ENCODE results near the gene VMAC. TPM values are rescaled to one million over a fixed set of nuclear protein-coding genes. Genes with fewer than 3 reads are reported as not detected.

VMAC gene
- total RNA-seq, 2 donors from 2014 or later: 24.6 TPM

DNA sequence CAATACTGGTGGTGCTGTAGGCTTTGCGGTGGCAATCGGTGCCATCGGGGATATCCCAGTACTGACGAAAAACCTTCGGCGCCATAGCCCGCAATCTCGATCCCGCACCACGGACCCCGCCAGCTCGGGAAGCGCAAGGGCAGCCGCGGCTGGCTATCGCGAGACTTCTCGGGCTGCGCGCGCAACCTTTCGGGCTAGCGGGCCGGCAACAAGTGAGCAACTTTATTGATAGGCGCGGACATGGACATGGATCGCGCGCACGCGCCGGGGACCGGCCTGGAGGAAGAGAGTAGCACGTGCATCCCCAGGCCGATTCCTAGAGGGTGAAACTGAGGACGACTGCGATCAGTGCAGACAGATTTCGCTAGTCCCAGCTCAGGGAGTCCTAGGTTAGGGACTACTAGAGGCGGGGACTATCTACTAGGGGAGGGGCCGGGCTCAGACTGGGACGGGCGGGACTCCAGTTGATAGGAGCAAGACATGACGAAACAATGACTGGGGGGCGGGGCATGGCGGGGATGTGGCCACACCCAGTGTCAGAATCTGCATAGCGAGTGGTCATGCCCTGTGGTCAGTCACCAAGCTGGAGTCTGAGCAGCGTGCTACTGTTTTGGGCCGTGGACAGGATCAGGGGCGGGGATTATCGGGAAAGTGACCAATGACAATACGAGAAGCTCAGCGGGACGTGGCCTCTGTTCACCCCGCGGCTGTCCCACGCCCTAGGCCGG lies 884 bp upstream of the VMAC start, which contains the start of gene NDUFA11:
Gene NDUFA11, minus strand, starts transcription at position 167 of the 728 bp plus-strand sequence. Its CDS starts 82 bp downstream, at position 85.
- ATAC-seq: peak; percentile 61
- Mint-ChIP-seq H3K27me3 (no peaks in the 10 kb centered on the region), H3K36me3 (ENCODE audit: low read depth) (peaks cover 2% of the 10 kb centered on the region), H3K27ac (peak within 1 kb of the TSS; percentile 98), H3K4me3 (peak within 1 kb of the TSS; percentile 97), H3K4me1 (peaks cover 32% of the 10 kb centered on the region)
- DNase-seq: peak; percentile 93 to 96 (median 96)
- no peaks in the 10 kb centered on the region for H3K9me3 ChIP-seq (ENCODE audit: control insufficient read depth, low read length, poor library complexity, severe bottlenecking)

DNA sequence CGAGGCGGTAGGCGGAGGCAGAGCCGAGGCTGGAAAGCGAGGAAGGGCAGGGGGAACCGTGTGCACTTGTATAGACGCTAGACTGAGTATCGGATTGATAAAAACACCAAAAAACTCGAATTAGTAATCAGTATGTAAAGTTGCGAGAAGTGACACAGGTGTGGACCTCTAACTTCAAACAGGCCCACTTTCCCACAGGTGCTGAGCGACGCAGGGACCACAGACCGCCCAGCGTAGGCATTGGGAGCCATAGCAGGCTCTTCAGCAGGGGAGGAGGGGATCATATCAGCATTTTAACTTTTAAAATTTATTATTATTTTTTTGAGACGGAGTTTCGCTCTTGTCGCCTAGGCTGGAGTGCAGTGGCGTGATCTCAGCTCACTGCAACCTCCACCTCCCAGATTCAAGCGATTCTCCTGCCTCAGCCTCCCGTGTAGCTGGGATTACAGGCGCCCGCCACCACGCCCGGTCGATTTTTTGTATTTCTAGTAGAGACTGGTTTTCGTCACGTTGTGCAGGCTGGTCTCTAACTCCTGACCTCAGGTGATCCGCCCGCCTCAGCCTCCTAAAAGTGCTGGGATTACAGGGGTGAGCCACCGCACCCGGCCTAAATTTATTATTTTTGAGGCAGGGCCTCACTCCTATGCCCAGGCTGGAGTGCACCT lies 574 bp downstream of the VMAC start:
- peaks cover 30% of the 10 kb centered on the region for H3K4me1 Mint-ChIP-seq
- DNase-seq: no peak

DNA sequence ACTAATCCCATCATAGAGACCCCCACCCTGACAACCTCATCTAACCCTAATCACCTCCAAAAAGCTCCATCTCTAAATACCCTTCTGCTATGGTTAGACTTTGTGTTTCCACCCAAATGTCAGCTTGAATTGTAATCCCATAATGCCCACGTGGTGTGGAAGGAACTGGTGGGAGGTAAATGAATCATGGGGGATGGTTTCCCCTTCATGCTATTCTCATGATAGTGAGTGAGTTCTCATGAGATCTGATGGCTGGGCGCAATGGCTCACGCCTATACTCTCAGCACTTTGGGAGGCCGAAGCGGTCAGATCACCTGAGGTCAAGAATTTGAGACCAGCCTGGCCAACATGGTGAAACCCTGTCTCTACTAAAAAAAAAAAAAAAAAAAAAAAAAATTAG lies 2.6 kb downstream of the VMAC start:
- DNase-seq (no peak), ATAC-seq (no peak)
- no peaks in the 10 kb centered on the region for H3K27me3 Mint-ChIP-seq
- H3K27ac Mint-ChIP-seq: no peak overlapping the region
- no peak overlapping the region for H3K4me3 Mint-ChIP-seq
- H3K36me3 Mint-ChIP-seq (ENCODE audit: low read depth): peaks cover 2% of the 10 kb centered on the region
- peaks cover 25% of the 10 kb centered on the region for H3K4me1 Mint-ChIP-seq
- H3K9me3 ChIP-seq (ENCODE audit: control insufficient read depth, low read length, poor library complexity, severe bottlenecking): no peaks in the 10 kb centered on the region

More for the DNA sequence above, 574 bp downstream of the VMAC start:
- no peak for ATAC-seq
- Mint-ChIP-seq H3K27me3 (no peaks in the 10 kb centered on the region), H3K27ac (peak overlapping the region; percentile 2), H3K36me3 (ENCODE audit: low read depth) (peaks cover 2% of the 10 kb centered on the region), H3K4me3 (peak overlapping the region; percentile 97)
- H3K9me3 ChIP-seq (ENCODE audit: control insufficient read depth, low read length, poor library complexity, severe bottlenecking): no peaks in the 10 kb centered on the region

DNA sequence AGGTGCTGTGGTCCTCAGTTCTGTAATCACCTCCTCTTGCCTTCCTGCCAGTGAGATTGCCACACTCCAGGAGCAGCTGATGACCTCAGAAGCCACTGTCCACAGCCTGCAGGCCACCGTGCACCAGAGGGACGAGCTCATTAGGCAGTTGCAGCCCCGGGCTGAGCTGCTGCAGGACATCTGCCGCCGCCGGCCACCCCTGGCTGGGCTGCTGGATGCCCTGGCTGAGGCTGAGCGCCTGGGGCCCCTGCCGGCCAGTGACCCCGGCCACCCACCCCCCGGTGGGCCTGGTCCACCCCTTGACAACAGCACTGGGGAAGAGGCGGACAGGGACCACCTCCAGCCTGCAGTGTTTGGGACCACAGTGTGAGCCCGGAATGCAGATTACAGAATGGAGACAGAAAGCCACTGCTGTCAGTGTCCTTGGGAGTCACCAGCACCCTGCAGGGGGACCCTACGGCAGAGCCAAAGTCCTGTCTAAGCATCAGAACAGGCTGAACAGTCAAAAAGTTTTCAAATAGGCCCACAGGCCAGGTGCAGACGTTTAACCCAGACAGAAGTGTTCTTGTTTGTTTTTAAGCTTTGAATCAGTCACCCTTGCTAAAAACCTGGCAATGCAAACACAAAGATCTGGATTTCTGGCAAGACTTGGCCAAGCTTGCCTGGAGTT lies 4.2 kb downstream of the VMAC start:
- no peaks in the 10 kb centered on the region for H3K9me3 ChIP-seq (ENCODE audit: control insufficient read depth, low read length, poor library complexity, severe bottlenecking)
- no peaks in the 10 kb centered on the region for H3K36me3 Mint-ChIP-seq (ENCODE audit: low read depth)
- ATAC-seq: no peak
- no peaks in the 10 kb centered on the region for H3K27me3 Mint-ChIP-seq
- no peak overlapping the region for H3K27ac Mint-ChIP-seq
- H3K4me3 Mint-ChIP-seq: no peak overlapping the region
- DNase-seq: no peak
- H3K4me1 Mint-ChIP-seq: peaks cover 15% of the 10 kb centered on the region

DNA sequence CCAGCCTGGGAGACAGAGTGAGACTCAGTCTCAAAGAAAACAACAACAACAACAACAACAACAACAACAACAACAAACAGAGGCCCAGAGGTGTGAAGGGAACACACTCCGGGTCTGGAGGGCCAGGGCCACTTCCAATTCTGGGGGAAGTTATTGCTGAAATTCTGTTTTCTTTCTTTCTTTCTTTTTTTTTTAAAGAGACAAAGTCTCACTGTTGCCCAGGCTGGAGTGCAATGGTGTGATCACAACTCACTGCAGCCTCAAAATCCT lies 5.9 kb downstream of the VMAC start:
- H3K4me1 Mint-ChIP-seq: peaks cover 15% of the 10 kb centered on the region
- no peaks in the 10 kb centered on the region for H3K27me3 Mint-ChIP-seq
- no peak overlapping the region for H3K4me3 Mint-ChIP-seq
- no peak for ATAC-seq
- DNase-seq: no peak
- no peaks in the 10 kb centered on the region for H3K9me3 ChIP-seq (ENCODE audit: control insufficient read depth, low read length, poor library complexity, severe bottlenecking)
- H3K27ac Mint-ChIP-seq: no peak overlapping the region
- H3K36me3 Mint-ChIP-seq (ENCODE audit: low read depth): no peaks in the 10 kb centered on the region

DNA sequence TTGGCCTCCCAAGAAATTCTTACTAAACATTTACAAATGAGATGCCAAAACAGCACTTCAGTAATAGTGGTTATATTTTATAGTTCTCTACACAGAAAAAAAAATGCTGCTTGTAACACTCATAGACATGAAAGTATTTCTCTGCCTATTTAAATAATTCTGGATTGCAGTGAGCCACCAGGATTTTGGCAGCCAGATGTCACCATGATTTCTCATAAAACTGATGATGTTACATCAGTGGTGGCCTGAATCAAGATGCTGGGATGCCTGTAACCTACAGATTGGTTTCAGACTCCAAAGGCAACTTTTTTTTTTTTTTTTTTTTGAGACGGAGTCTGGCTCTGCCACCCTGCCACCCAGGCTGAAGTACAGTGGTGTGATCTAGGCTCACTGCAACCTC lies 6.7 kb downstream of the VMAC start:
- H3K27ac Mint-ChIP-seq: no peak overlapping the region
- no peak overlapping the region for H3K4me3 Mint-ChIP-seq
- no peaks in the 10 kb centered on the region for H3K9me3 ChIP-seq (ENCODE audit: control insufficient read depth, low read length, poor library complexity, severe bottlenecking)
- no peak for ATAC-seq
- H3K4me1 Mint-ChIP-seq: peaks cover 11% of the 10 kb centered on the region
- no peaks in the 10 kb centered on the region for H3K36me3 Mint-ChIP-seq (ENCODE audit: low read depth)
- no peaks in the 10 kb centered on the region for H3K27me3 Mint-ChIP-seq
- DNase-seq: no peak

DNA sequence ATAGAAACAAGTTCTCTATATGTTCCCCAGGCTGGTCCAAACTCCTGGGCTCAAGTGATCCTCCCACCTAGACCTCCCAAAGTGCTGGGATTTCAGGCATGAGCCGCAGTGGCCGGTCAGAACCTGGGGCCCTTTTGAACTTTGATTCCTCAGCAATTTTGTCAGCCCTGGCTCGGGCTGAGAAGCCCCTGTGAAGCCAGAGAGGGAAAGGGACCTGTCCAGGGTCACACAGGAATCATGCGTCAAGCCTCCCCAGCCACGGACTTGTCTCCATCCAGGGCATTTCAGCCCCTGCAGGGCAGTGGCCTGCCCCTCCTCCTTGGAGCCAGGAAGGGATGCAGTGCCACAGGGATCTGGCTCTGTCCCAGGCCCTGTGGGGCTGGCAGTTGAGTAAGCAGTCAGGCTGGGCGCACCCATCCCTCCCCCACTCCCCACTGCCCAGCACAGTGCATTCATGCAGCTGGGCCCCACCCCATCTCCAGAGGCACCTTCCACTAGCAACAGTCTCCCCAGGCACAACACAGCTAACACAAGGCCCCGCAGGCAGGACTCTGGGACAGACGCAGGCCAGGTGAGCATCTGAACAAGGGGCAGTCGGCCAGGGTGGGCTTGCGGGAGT lies 9.2 kb downstream of the VMAC start, which contains the start of gene CAPS:
Gene CAPS, plus strand, starts transcription at position 516 of the 619 bp plus-strand sequence. CDS start 153 bp downstream, outside the sequence.
- H3K36me3 Mint-ChIP-seq (ENCODE audit: low read depth): no peaks in the 10 kb centered on the region
- no peaks in the 10 kb centered on the region for H3K27me3 Mint-ChIP-seq
- H3K4me1 Mint-ChIP-seq: no peaks in the 10 kb centered on the region
- H3K27ac Mint-ChIP-seq: no peak within 1 kb of the TSS
- DNase-seq: no peak
- ATAC-seq: no peak
- H3K9me3 ChIP-seq (ENCODE audit: control insufficient read depth, low read length, poor library complexity, severe bottlenecking): no peaks in the 10 kb centered on the region
- no peak within 1 kb of the TSS for H3K4me3 Mint-ChIP-seq

DNA sequence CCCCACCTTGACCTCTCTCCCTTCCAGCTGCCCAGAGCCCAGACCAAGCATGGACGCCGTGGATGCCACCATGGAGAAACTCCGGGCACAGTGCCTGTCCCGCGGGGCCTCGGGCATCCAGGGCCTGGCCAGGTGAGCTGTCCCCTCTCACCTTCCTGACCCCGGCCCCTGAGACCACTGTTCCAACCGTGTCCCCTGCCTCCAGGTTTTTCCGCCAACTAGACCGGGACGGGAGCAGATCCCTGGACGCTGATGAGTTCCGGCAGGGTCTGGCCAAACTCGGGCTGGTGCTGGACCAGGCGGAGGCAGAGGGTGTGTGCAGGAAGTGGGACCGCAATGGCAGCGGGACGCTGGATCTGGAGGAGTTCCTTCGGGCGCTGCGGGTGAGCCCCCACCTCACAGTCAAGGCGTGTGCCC lies 9.7 kb downstream of the VMAC start:
- DNase-seq (no peak), ATAC-seq (no peak)
- no peaks in the 10 kb centered on the region for H3K27me3 Mint-ChIP-seq
- no peaks in the 10 kb centered on the region for H3K9me3 ChIP-seq (ENCODE audit: control insufficient read depth, low read length, poor library complexity, severe bottlenecking)
- H3K27ac Mint-ChIP-seq: no peak overlapping the region
- H3K4me3 Mint-ChIP-seq: no peak overlapping the region
- no peaks in the 10 kb centered on the region for H3K36me3 Mint-ChIP-seq (ENCODE audit: low read depth)
- no peaks in the 10 kb centered on the region for H3K4me1 Mint-ChIP-seq

DNA sequence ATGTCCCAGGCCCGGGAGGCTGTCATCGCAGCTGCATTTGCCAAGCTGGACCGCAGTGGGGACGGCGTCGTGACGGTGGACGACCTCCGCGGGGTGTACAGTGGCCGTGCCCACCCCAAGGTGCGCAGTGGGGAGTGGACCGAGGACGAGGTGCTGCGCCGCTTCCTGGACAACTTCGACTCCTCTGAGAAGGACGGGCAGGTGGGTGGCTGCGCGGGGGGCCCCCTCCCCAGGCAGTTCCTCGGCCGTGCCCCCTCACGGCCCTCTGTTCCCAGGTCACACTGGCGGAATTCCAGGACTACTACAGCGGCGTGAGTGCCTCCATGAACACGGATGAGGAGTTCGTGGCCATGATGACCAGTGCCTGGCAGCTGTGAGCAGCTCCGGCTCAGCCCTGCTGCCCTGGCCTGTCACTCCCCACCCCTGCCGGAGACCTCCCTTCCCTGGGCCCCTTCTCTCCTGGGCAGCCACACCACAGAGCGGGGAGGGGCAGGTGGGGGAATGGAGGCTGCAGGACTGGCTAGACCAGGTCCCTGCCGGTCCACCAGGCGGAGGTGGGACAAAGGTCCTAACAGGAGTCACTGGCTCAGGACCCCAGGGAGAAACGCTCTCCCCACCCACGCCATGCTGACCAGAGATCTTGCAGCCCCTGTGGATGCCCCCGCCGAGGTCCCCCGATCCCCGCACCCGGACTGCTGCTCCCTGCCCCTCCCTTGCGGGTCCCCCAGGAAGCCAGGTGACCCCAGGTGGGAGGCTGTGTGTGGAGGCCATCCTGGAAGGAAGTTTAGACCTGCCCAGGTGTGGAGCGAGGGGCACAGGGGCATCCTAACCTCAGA lies 10.5 kb downstream of the VMAC start:
- ATAC-seq (no peak), DNase-seq (no peak)
- no peak overlapping the region for H3K27ac Mint-ChIP-seq
- H3K4me1 Mint-ChIP-seq: no peaks in the 10 kb centered on the region
- no peaks in the 10 kb centered on the region for H3K36me3 Mint-ChIP-seq (ENCODE audit: low read depth)
- no peak overlapping the region for H3K4me3 Mint-ChIP-seq
- no peaks in the 10 kb centered on the region for H3K27me3 Mint-ChIP-seq
- H3K9me3 ChIP-seq (ENCODE audit: control insufficient read depth, low read length, poor library complexity, severe bottlenecking): no peaks in the 10 kb centered on the region

DNA sequence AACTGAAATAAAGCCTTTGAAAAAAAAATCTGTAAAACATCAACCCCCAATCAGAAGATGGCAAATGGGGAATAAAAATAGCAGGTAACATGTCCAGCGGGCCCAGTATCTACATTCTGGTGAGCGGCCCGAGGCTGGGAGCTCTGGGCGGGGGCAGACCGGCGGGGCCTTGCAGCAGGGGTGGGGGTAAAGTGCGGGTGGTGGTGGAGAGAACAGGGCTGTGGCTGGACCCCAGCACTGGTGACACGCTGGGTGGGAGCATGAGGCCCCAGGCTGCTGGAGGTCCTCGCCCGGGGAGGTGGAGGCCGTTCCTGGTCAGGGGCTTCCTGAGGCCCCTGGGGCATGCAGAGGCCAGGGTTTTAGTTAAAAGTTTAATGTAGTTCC lies 11.1 kb downstream of the VMAC start:
- no peaks in the 10 kb centered on the region for H3K9me3 ChIP-seq (ENCODE audit: control insufficient read depth, low read length, poor library complexity, severe bottlenecking)
- Mint-ChIP-seq H3K27ac (no peak overlapping the region), H3K4me1 (no peaks in the 10 kb centered on the region), H3K4me3 (no peak overlapping the region), H3K27me3 (no peaks in the 10 kb centered on the region), H3K36me3 (ENCODE audit: low read depth) (no peaks in the 10 kb centered on the region)
- DNase-seq: no peak
- ATAC-seq: no peak

DNA sequence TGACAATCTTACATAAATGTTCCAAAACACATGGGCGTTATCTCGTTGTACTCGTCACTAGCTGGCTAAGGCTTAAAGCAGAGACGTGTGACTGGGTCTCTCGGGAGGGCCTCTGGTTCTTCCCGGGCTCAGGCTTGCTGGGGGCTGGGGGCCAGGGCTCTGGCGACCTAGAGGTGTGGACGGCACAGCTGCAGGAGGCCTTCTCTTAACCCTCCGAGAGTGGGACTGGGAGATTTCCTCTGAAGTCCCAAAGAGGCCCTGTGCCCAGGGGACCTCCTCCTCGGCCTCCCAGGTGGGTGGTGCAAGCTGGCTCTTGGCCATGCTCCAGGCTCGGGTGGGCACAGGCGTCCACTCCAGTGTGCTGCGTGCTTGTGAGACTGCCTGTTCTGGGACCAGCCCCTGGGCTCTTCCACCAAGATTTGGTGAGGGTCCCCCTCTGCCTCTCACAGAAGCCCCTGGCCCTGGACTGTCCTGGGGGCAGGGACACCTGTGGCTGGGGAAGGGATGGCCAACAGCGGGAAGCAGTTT lies 11.6 kb downstream of the VMAC start:
- H3K27me3 Mint-ChIP-seq: no peaks in the 10 kb centered on the region
- H3K4me3 Mint-ChIP-seq: no peak overlapping the region

DNA sequence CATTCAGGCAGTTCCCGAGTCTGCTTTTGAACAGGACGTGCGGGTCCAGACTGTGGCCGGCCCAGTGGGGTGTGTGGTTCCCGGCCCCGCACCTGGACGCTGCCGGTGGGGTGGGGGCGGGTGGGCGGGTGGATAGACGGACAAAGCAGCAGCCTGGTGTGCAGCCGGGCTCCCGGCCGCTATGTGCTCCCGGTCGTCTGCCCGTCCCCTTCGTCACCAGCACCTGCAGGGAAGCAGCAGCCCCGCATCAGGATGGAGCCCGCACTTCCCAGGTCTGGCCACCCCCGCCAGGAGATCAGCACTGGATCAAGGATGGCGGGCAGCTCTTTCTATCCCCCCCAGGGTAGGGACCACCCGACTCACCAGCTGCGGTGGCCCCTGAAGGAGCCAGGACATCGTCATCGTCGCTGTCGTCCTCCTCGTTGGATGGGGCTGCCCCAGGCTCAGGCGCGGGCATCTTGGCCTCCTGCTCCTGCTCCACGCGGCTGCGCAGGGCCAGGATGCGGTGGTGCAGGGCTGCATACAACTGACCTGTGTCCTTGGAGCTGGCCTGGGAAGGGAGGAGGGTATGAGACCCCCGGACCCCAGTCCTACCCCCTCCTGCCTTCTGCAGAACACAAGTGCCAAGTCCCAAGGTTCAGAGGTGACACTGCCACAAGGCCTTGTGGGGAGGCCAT lies 12.9 kb downstream of the VMAC start:
- DNase-seq: no peak
- no peak overlapping the region for H3K4me3 Mint-ChIP-seq
- ATAC-seq: no peak
- H3K9me3 ChIP-seq (ENCODE audit: control insufficient read depth, low read length, poor library complexity, severe bottlenecking): no peaks in the 10 kb centered on the region
- H3K27ac Mint-ChIP-seq: peak overlapping the region; percentile 24
- H3K36me3 Mint-ChIP-seq (ENCODE audit: low read depth): no peaks in the 10 kb centered on the region
- H3K27me3 Mint-ChIP-seq: no peaks in the 10 kb centered on the region
- no peaks in the 10 kb centered on the region for H3K4me1 Mint-ChIP-seq

More for the DNA sequence above, 11.6 kb downstream of the VMAC start:
- H3K27ac Mint-ChIP-seq: no peak overlapping the region
- no peak for ATAC-seq
- DNase-seq: no peak
- H3K9me3 ChIP-seq (ENCODE audit: control insufficient read depth, low read length, poor library complexity, severe bottlenecking): no peaks in the 10 kb centered on the region
- no peaks in the 10 kb centered on the region for H3K4me1 Mint-ChIP-seq
- no peaks in the 10 kb centered on the region for H3K36me3 Mint-ChIP-seq (ENCODE audit: low read depth)

Measured in T-helper 17 cell (primary cell).